Measurements from ENCODE around the gene F12. TPM values are rescaled to one million over a fixed set of nuclear protein-coding genes. Genes with fewer than 3 reads are reported as not detected.
"Not testable (repeated sequence)": the region's sequence is repeated elsewhere in the genome, so short reads cannot be mapped to it uniquely, and the experiment has no call there.

The F12 gene
- total and polyA plus RNA-seq, 3 experiments from 2014 or later, result 1.9 to 10.3 (median 9.2) TPM

DNA sequence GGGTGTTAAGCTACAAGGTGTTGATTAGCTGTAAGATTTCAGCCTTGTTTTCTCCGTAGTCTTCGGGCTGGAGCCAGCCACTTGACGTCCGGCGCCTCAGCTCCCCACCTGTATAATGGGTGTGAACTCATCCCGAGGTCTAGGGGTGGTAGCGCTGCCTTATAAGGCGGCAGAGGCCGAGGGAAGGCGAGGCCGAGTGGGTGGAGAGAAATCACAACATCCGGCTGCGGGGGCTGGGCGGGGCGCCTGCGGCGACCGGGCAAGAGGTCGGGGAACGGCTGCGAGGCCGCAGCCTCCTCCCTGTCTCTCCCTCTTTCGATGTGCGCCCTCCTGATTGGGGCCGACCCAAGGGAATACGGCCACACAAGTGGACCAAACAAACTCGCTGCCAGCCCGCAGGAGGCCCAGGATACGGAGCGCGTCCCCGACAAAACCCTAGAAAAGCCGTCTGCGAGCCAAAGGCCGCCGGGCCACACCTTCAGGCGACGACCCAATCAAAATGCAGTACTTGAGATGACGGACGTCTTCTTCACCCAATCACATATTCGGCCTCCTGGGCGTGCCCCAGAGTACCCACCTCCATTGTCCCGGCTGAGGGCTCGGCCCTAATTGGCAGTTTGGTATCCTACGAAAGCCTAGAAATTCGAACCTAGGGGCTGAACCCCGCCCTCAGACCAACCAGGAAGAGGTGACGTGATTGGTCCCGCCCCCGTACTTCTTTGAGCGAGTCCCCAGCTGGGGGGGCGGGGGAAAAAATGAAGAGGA, 16.6 kb upstream of the F12 start:
- Mint-ChIP-seq H3K36me3 (peaks cover 0 to 25% (median 3%) of the 10 kb centered on the region in 3 donors), H3K9me3 (no peaks in the 10 kb centered on the region), H3K27ac (peak overlapping the region; percentile 92 to 99 (median 98)), H3K27me3 (peaks cover 0 to 2% of the 10 kb centered on the region in 2 donors), H3K4me3 (peak overlapping the region; percentile 89 to 96 (median 95)), H3K4me1 (peaks cover 45 to 60% (median 51%) of the 10 kb centered on the region in 3 donors)
- Histone ChIP-seq H3K9me3 (ENCODE audit: low read length) (no peaks in the 10 kb centered on the region), H3K36me3 (ENCODE audit: insufficient read depth, low read length) (peaks cover 7% of the 10 kb centered on the region), H3K4me3 (ENCODE audit: low read length) (peak overlapping the region; percentile 93), H3K27me3 (ENCODE audit: insufficient read depth, low read length, poor library complexity, severe bottlenecking) (no peaks in the 10 kb centered on the region), H3K4me1 (ENCODE audit: insufficient read depth, low read length) (peaks cover 55% of the 10 kb centered on the region), H3K27ac (ENCODE audit: low read depth, low read length) (peak overlapping the region; percentile 90)
- CTCF ChIA-PET, result interaction anchor here (0.7 to 14.5 kb wide), 10 partner anchors 8 to 116 kb away, joined by 3 to 326 read pairs (median 5); partner anchors contain the start of genes F12, PFN3 and PRR7
- peak; percentile 99 to 100 (median 100) for DNase-seq
- POLR2A ChIA-PET, result interaction anchor here (0.6 to 4.6 kb wide), 18 partner anchors 8 to 293 kb away, joined by 3 to 57 read pairs (median 6); partner anchors contain the start of genes F12, LMAN2 and PRR7

DNA sequence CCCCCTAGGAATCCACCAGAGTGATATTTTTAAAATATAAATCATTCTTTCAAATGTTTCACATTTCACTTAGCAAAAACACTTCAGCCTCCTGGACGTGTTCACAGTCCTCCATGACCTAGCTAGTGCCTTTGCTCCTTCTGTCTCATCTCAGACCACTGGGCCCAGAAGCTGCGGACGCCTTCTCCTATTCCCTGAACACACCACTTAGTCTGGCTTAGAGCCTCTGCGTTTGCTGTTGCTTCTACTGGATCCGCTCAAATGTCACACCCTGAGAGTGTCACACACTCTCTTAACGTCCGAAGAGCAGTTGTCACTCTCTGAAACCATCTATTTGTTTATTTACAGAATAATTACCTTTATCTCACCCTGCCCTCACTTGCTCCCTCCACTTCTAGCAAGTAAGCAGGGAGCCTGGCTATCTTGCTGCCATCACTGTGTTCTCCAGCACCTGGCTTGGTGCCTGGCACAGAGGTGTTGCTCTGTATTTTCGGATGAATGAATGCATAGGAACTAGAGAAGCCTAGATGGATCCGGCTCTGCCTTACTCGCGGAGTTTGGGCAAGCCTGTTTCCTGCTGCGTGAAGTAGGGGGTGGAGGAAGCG, 15.9 kb upstream of the F12 start:
- H3K36me3 ChIP-seq (ENCODE audit: insufficient read depth, low read length), result peaks cover 2% of the 10 kb centered on the region

DNA sequence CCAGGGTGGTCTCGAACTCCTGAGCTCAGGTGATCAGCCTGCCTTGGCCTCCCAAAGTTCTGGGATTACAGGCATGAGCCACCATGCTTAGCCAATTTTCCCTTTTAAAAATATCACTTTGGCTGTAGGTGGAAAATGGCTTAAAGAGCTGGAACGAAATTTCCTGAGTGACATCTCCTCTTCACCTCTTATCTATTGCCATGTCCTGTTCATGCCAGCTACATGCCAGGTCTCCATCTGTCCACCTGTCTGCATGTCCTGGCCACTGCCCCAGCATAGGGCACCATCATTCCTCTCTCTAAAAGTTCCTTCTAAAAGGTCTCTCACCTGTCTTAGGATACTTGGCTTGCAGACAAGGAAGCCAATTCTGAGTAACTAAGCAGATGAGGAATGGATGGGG, 14.3 kb upstream of the F12 start:
- no peak for DNase-seq
- H3K27ac Mint-ChIP-seq, result no peak overlapping the region
- H3K36me3 Mint-ChIP-seq, result peaks cover 0 to 10% (median 0%) of the 10 kb centered on the region in 3 donors
- Histone ChIP-seq H3K4me3 (ENCODE audit: low read length) (no peak overlapping the region), H3K27ac (ENCODE audit: low read depth, low read length) (no peak overlapping the region), H3K36me3 (ENCODE audit: insufficient read depth, low read length) (no peaks in the 10 kb centered on the region), H3K9me3 (ENCODE audit: low read length) (no peaks in the 10 kb centered on the region), H3K27me3 (ENCODE audit: insufficient read depth, low read length, poor library complexity, severe bottlenecking) (no peaks in the 10 kb centered on the region), H3K4me1 (ENCODE audit: insufficient read depth, low read length) (peaks cover 32% of the 10 kb centered on the region)
- H3K27me3 Mint-ChIP-seq, result no peaks in the 10 kb centered on the region
- POLR2A ChIA-PET, result interaction anchor here (0.6 to 1.2 kb wide), 3 partner anchors 8 to 886 kb away, joined by 3 to 4 read pairs (median 3); partner anchors contain the start of gene RNF44
- H3K4me3 Mint-ChIP-seq, result no peak overlapping the region
- H3K4me1 Mint-ChIP-seq, result peaks cover 23 to 37% (median 28%) of the 10 kb centered on the region in 3 donors
- no peaks in the 10 kb centered on the region for H3K9me3 Mint-ChIP-seq
- CTCF ChIA-PET, result interaction anchor here (0.8 to 14.5 kb wide), 7 partner anchors 11 to 114 kb away, joined by 3 to 326 read pairs (median 7); partner anchors contain the start of genes F12, PFN3 and PRR7

More for the DNA sequence above, 15.9 kb upstream of the F12 start:
- POLR2A ChIA-PET, result interaction anchor here (1.0 to 4.6 kb wide), 9 partner anchors 11 to 76 kb away, joined by 3 to 57 read pairs (median 10); partner anchors contain the start of gene PRR7
- DNase-seq, result no peak
- CTCF ChIA-PET, result interaction anchor here (0.6 to 14.5 kb wide), 8 partner anchors 9 to 81 kb away, joined by 3 to 326 read pairs (median 6); partner anchors contain the start of genes F12, PFN3 and PRR7
- peaks cover 38 to 53% (median 44%) of the 10 kb centered on the region in 3 donors for H3K4me1 Mint-ChIP-seq
- H3K9me3 Mint-ChIP-seq, result no peaks in the 10 kb centered on the region
- H3K27me3 ChIP-seq (ENCODE audit: insufficient read depth, low read length, poor library complexity, severe bottlenecking), result no peaks in the 10 kb centered on the region
- peak overlapping the region; percentile 93 for H3K4me3 ChIP-seq (ENCODE audit: low read length)
- no peaks in the 10 kb centered on the region for H3K9me3 ChIP-seq (ENCODE audit: low read length)
- peak overlapping the region; percentile 90 for H3K27ac ChIP-seq (ENCODE audit: low read depth, low read length)
- H3K36me3 Mint-ChIP-seq, result peaks cover 0 to 20% (median under 1%) of the 10 kb centered on the region in 3 donors
- H3K4me3 Mint-ChIP-seq, result peak overlapping the region; percentile 89 to 96 (median 95)
- H3K4me1 ChIP-seq (ENCODE audit: insufficient read depth, low read length), result peaks cover 48% of the 10 kb centered on the region
- peaks cover 0 to 2% of the 10 kb centered on the region in 2 donors for H3K27me3 Mint-ChIP-seq
- peak overlapping the region; percentile 92 to 99 (median 98) for H3K27ac Mint-ChIP-seq

DNA sequence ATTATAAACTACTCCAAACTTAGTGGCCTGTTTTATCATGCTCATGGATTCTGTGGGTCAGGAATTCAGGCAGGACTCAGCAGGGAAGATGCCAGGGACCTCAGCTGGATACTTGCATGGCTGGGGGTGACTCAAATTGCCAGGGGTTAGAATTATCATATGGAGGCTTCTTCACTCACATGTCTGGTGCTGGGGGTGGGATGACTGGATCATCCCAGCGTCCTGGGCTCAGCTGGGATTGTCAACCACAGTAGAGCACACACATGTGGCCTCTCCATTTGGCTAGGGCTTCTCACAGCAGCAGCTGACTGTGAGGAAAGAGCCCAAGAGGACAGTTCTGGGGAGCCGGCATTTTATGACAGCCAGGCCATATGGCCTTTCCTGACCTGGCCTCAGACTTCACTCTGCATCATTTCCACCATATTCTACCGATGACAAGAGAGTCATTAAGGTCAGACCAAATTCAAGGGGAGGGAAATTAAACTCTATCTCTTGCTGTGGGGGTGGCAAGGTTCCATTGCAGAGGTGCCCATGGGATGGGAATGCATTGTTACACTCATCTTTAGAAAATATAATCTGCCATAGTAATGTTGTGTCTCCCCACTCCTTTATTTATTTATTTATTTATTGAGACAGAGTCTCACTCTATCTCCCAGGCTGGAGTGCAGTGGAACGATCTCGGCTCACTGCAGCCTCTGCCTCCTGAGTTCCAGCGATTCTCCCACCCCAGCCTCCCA, 11.9 kb upstream of the F12 start:
- Histone ChIP-seq H3K9me3 (ENCODE audit: low read length) (no peaks in the 10 kb centered on the region), H3K27ac (ENCODE audit: low read depth, low read length) (no peak overlapping the region), H3K4me3 (ENCODE audit: low read length) (no peak overlapping the region), H3K4me1 (ENCODE audit: insufficient read depth, low read length) (peaks cover 21% of the 10 kb centered on the region), H3K36me3 (ENCODE audit: insufficient read depth, low read length) (no peaks in the 10 kb centered on the region), H3K27me3 (ENCODE audit: insufficient read depth, low read length, poor library complexity, severe bottlenecking) (no peaks in the 10 kb centered on the region)
- Mint-ChIP-seq H3K4me1 (peaks cover 11 to 26% (median 18%) of the 10 kb centered on the region in 3 donors), H3K27ac (peak overlapping the region in 1 of 8 donors; percentile 7), H3K36me3 (peaks cover 0 to 2% (median 0%) of the 10 kb centered on the region in 3 donors), H3K4me3 (no peak overlapping the region), H3K27me3 (no peaks in the 10 kb centered on the region), H3K9me3 (no peaks in the 10 kb centered on the region)
- DNase-seq, result no peak
- ChIA-PET CTCF (interaction anchor here (0.8 to 14.5 kb wide), 2 partner anchors 17 to 31 kb away, joined by 3 to 270 read pairs; partner anchors contain the start of gene PFN3), POLR2A (interaction anchor here (1.5 kb wide), 1 partner anchor 10 kb away, joined by 3 read pairs; no protein-coding TSS in a partner anchor)

DNA sequence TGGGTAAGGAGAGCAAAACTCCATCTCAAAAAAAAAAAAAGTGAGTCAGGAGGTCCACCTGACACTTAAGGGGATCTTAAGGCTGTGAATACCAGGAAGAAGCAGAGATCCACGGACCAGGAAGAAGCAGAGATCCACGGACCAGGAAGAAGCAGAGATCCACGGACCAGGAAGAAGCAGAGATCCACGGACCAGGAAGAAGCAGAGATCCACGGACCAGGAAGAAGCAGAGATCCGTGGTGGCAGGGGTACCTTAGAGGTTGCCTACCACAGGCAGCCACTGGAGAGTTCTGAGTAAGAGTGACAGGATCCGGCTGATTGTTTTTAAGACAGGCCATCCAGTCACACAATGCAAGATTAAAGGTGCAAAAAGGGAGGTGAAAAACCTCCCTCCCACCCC, 11.1 kb upstream of the F12 start:
- POLR2A ChIA-PET, result interaction anchor here (1.5 kb wide), 1 partner anchor 11 kb away, joined by 3 read pairs; no protein-coding TSS in a partner anchor
- peaks cover 6 to 22% (median 13%) of the 10 kb centered on the region in 3 donors for H3K4me1 Mint-ChIP-seq
- not testable (repeated sequence) for H3K27me3 ChIP-seq (ENCODE audit: insufficient read depth, low read length, poor library complexity, severe bottlenecking)

DNA sequence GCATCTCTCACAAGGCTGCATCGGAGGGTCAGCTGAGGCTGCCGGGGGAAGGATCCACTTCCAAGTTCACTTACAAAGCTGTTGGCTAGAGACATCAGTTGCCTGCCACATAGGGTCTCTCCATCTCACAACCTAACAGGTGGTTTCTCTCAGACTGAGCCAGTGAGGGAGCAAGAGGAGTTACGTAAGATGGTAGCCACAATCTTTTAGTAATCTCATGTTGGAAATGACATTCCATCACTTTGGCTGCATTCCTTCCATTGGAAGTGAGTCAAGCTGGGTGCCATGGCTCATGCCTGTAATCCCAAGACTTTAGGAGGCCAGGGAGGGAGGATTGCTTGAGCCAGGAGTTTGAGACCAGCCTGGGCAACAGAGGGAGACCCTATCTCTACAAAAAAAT, 9.7 kb upstream of the F12 start:
- Histone ChIP-seq H3K4me1 (ENCODE audit: insufficient read depth, low read length) (peaks cover 15% of the 10 kb centered on the region), H3K36me3 (ENCODE audit: insufficient read depth, low read length) (no peaks in the 10 kb centered on the region), H3K9me3 (ENCODE audit: low read length) (no peaks in the 10 kb centered on the region), H3K27ac (ENCODE audit: low read depth, low read length) (no peak overlapping the region), H3K4me3 (ENCODE audit: low read length) (no peak overlapping the region), H3K27me3 (ENCODE audit: insufficient read depth, low read length, poor library complexity, severe bottlenecking) (no peaks in the 10 kb centered on the region)
- Mint-ChIP-seq H3K4me3 (no peak overlapping the region), H3K27ac (no peak overlapping the region), H3K36me3 (no peaks in the 10 kb centered on the region), H3K4me1 (peaks cover 4 to 18% (median 17%) of the 10 kb centered on the region in 3 donors), H3K27me3 (no peaks in the 10 kb centered on the region), H3K9me3 (no peaks in the 10 kb centered on the region)
- no peak for DNase-seq
- ChIA-PET CTCF (interaction anchor here (1.5 to 7.6 kb wide), 4 partner anchors 15 to 30 kb away, joined by 3 to 90 read pairs (median 4); no protein-coding TSS in a partner anchor), POLR2A (no interaction called here)

More for the DNA sequence above, 11.1 kb upstream of the F12 start:
- CTCF ChIA-PET, result interaction anchor here (1.6 to 14.5 kb wide), 2 partner anchors 16 to 30 kb away, joined by 4 to 270 read pairs; partner anchors contain the start of gene PFN3
- H3K36me3 ChIP-seq (ENCODE audit: insufficient read depth, low read length); H3K27ac ChIP-seq (ENCODE audit: low read depth, low read length); H3K4me3 ChIP-seq (ENCODE audit: low read length); DNase-seq; H3K9me3 Mint-ChIP-seq; H3K4me3 Mint-ChIP-seq; H3K9me3 ChIP-seq (ENCODE audit: low read length); H3K27me3 Mint-ChIP-seq; H3K36me3 Mint-ChIP-seq: not testable (repeated sequence)
- peaks cover 20% of the 10 kb centered on the region for H3K4me1 ChIP-seq (ENCODE audit: insufficient read depth, low read length)
- peak overlapping the region in 1 of 8 donors; percentile 7 for H3K27ac Mint-ChIP-seq

DNA sequence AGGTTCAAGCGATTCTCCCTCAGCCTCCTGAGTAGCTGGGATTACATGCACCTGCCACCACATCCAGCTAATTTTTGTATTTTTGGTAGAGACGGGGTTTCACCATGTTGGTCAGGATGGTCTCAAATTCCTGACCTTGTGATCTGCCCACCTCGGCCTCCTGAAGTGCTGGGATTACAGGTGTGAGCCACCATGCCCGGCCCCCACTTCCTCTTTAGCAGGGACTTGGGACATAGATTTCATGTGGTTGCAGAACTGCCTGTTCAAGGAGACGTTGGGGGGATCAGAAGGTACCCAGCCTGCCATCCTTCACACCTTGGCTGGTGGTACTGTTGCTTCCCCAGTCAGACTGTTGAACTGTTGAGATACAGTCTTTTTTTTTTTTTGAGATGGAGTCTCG, 7.7 kb upstream of the F12 start:
- CTCF ChIA-PET, result interaction anchor here (7.6 kb wide), 1 partner anchor 13 kb away, joined by 90 read pairs; no protein-coding TSS in a partner anchor
- POLR2A ChIA-PET, result interaction anchor here (1.9 kb wide), 1 partner anchor 15 kb away, joined by 5 read pairs; no protein-coding TSS in a partner anchor
- H3K4me3 Mint-ChIP-seq; DNase-seq; H3K27me3 ChIP-seq (ENCODE audit: insufficient read depth, low read length, poor library complexity, severe bottlenecking); H3K9me3 ChIP-seq (ENCODE audit: low read length); H3K36me3 ChIP-seq (ENCODE audit: insufficient read depth, low read length); H3K27ac ChIP-seq (ENCODE audit: low read depth, low read length); H3K27me3 Mint-ChIP-seq; H3K9me3 Mint-ChIP-seq; H3K4me3 ChIP-seq (ENCODE audit: low read length); H3K36me3 Mint-ChIP-seq: not testable (repeated sequence)
- peaks cover 13 to 36% (median 33%) of the 10 kb centered on the region in 3 donors for H3K4me1 Mint-ChIP-seq
- H3K4me1 ChIP-seq (ENCODE audit: insufficient read depth, low read length), result peaks cover 25% of the 10 kb centered on the region
- peak overlapping the region in 1 of 8 donors; percentile 43 for H3K27ac Mint-ChIP-seq
